ENCODE data around the gene MICALL1.

DNA sequence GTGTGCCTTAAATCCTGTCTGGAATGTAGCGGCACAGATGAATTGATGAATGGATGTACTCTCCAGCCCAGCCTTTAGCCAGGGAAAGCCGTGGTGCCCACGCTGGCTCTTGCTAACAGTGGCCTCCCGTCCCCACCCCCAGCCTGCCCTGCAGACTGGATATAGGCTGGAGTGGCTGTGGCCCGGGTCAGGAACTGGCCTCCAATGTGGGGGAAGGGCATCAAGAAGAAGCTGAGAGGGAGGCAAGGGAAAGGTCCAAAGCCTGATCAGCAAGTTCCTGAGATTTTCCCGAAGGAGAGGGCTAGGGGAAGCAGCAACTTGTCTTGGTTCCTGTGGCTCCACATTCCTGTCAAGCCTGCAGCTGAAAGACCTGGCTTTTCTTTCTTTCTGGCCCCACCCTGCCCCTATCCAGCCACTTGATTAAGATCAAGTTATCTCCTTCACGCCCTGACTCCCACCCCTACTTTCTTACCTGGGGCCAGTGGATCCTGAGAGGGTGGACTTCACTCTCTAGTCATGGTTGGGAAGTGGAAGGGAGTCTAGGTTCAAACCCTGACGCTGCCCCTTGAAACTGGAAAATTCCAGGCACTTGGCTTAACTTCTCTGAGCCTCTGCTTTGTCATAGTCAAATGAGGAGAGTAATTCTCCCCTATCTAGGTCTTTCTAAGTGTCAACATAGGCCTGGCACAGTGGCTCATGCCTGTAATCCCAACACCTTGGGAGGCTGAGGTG, 11.0 kb upstream of the MICALL1 start:
- TF ChIP-seq, protein P1, sequence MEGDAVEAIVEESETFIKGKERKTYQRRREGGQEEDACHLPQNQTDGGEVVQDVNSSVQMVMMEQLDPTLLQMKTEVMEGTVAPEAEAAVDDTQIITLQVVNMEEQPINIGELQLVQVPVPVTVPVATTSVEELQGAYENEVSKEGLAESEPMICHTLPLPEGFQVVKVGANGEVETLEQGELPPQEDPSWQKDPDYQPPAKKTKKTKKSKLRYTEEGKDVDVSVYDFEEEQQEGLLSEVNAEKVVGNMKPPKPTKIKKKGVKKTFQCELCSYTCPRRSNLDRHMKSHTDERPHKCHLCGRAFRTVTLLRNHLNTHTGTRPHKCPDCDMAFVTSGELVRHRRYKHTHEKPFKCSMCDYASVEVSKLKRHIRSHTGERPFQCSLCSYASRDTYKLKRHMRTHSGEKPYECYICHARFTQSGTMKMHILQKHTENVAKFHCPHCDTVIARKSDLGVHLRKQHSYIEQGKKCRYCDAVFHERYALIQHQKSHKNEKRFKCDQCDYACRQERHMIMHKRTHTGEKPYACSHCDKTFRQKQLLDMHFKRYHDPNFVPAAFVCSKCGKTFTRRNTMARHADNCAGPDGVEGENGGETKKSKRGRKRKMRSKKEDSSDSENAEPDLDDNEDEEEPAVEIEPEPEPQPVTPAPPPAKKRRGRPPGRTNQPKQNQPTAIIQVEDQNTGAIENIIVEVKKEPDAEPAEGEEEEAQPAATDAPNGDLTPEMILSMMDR (IDR thresholded peaks at IDR 0.05) = no peak
- no peak for TF ChIP-seq POLR2A (IDR thresholded peaks at IDR 0.05)
